HFF-Myc (cell line): ENCODE data around the gene TRMT2A.

ENCODE experiments used
- DNase-seq: peaks from one replicate; pipeline ENCODE4 v3.0.0-alpha.2; 2011; ENCODE audit warnings: low read depth; ENCODE audit errors: extremely low read depth
- H3K4me3 ChIP-seq: replicated peaks from 2 replicates; pipeline ENCODE4 v1.5.1; 2011; ENCODE audit warnings: low read depth, mild to moderate bottlenecking, control low read depth, low read length
- CTCF ChIP-seq: IDR thresholded peaks from 2 replicates; pipeline ENCODE4 v1.5.1; 2012; ENCODE audit warnings: mild to moderate bottlenecking, low read depth, low read length, control low read depth; ENCODE audit errors: missing control alignments

TRMT2A gene

GRCh38 chr22:20092477-20092854 is 24.6 kb downstream of the TRMT2A start:
- H3K4me3 ChIP-seq = no peak overlapping the region
- DNase-seq = no peak
- TF ChIP-seq CTCF = no peak

- no peak for DNase-seq
- TF ChIP-seq CTCF = no peak
- no peak overlapping the region for H3K4me3 ChIP-seq
Measured at GRCh38 chr22:20091690-20092476, 25.1 kb downstream of the TRMT2A start.

- TF ChIP-seq CTCF = no peak
- no peak overlapping the region for H3K4me3 ChIP-seq
- DNase-seq = no peak
Measured at GRCh38 chr22:20090730-20091240, 26.2 kb downstream of the TRMT2A start.

- H3K4me3 ChIP-seq = no peak overlapping the region
- TF ChIP-seq CTCF = no peak
- DNase-seq = no peak
Measured at GRCh38 chr22:20089977-20090729, 26.9 kb downstream of the TRMT2A start.

- no peak for TF ChIP-seq CTCF
- no peak overlapping the region for H3K4me3 ChIP-seq
- DNase-seq = no peak
Measured at GRCh38 chr22:20089226-20089976, 27.6 kb downstream of the TRMT2A start.

- DNase-seq = no peak
- no peak for TF ChIP-seq CTCF
- H3K4me3 ChIP-seq = no peak overlapping the region
Measured at GRCh38 chr22:20088263-20088648, 28.8 kb downstream of the TRMT2A start.
